ENCODE measurements around the gene IQGAP2.

IQGAP2 gene

GRCh38 chr5:76490960-76491359 is 87.9 kb downstream of the IQGAP2 start:
- TF ChIP-seq ARNTL (CRISPR knock-in tag; IDR thresholded peaks at IDR 0.05; ENCODE audit: borderline replicate concordance, low read depth) (no peak), CREB5 (CRISPR knock-in tag; IDR thresholded peaks at IDR 0.05; ENCODE audit: low read depth) (no peak), PATZ1 (CRISPR knock-in tag; IDR thresholded peaks at IDR 0.05; ENCODE audit: borderline replicate concordance) (no peak), ZC3H10 (CRISPR knock-in tag; IDR thresholded peaks at IDR 0.05) (no peak), ISL1 (CRISPR knock-in tag; IDR thresholded peaks at IDR 0.05) (no peak), OSR1 (CRISPR knock-in tag; IDR thresholded peaks at IDR 0.05) (no peak), PPARA (CRISPR knock-in tag; IDR thresholded peaks at IDR 0.05; ENCODE audit: borderline replicate concordance) (no peak), TSHZ2 (CRISPR knock-in tag; IDR thresholded peaks at IDR 0.05) (no peak), ZFP30 (CRISPR knock-in tag; IDR thresholded peaks at IDR 0.05) (no peak), POU6F1 (CRISPR knock-in tag; IDR thresholded peaks at IDR 0.05; ENCODE audit: borderline replicate concordance, low read depth) (no peak), TOX (CRISPR knock-in tag; IDR thresholded peaks at IDR 0.05; ENCODE audit: borderline replicate concordance) (no peak), ZNF8 (CRISPR knock-in tag; IDR thresholded peaks at IDR 0.05) (no peak)
- TF ChIP-seq, protein P1, sequence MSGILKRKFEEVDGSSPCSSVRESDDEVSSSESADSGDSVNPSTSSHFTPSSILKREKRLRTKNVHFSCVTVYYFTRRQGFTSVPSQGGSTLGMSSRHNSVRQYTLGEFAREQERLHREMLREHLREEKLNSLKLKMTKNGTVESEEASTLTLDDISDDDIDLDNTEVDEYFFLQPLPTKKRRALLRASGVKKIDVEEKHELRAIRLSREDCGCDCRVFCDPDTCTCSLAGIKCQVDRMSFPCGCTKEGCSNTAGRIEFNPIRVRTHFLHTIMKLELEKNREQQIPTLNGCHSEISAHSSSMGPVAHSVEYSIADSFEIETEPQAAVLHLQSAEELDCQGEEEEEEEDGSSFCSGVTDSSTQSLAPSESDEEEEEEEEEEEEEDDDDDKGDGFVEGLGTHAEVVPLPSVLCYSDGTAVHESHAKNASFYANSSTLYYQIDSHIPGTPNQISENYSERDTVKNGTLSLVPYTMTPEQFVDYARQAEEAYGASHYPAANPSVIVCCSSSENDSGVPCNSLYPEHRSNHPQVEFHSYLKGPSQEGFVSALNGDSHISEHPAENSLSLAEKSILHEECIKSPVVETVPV (CRISPR knock-in tag; IDR thresholded peaks at IDR 0.05) = no peak
- no peak for ATAC-seq

GRCh38 chr5:76492819-76493189 is 89.7 kb downstream of the IQGAP2 start:
- no peak for ATAC-seq
- TF ChIP-seq CREB5 (CRISPR knock-in tag; IDR thresholded peaks at IDR 0.05; ENCODE audit: low read depth) (no peak), ZNF565 (CRISPR knock-in tag; conservative IDR thresholded peaks at IDR 0.05; ENCODE audit: low read depth) (no peak), ZNF8 (CRISPR knock-in tag; IDR thresholded peaks at IDR 0.05) (no peak), BACH2 (CRISPR knock-in tag; IDR thresholded peaks at IDR 0.05; ENCODE audit: borderline replicate concordance) (no peak), ESRRG (CRISPR knock-in tag; IDR thresholded peaks at IDR 0.05) (no peak), TCF4 (CRISPR knock-in tag; IDR thresholded peaks at IDR 0.05; ENCODE audit: borderline replicate concordance) (no peak), ZC3H10 (CRISPR knock-in tag; IDR thresholded peaks at IDR 0.05) (no peak), OSR1 (CRISPR knock-in tag; IDR thresholded peaks at IDR 0.05) (no peak)

- ATAC-seq = no peak
These were observed 90.2 kb downstream of the IQGAP2 start for GRCh38 chr5:76493190-76493837.

More at GRCh38 chr5:76493190-76493837, 90.2 kb downstream of the IQGAP2 start:
- TF ChIP-seq ZNF8 (CRISPR knock-in tag; IDR thresholded peaks at IDR 0.05) (no peak), TCF4 (CRISPR knock-in tag; IDR thresholded peaks at IDR 0.05; ENCODE audit: borderline replicate concordance) (no peak), ZFP30 (CRISPR knock-in tag; IDR thresholded peaks at IDR 0.05) (no peak), SNAI2 (CRISPR knock-in tag; IDR thresholded peaks at IDR 0.05) (no peak), ZNF70 (CRISPR knock-in tag; IDR thresholded peaks at IDR 0.05) (no peak), GLIS3 (CRISPR knock-in tag; IDR thresholded peaks at IDR 0.05) (no peak), ZC3H10 (CRISPR knock-in tag; IDR thresholded peaks at IDR 0.05) (no peak)

All from SK-N-SH treated with all-trans-retinoic acid at 6 μM for 48 hours (cell line).